ENCODE data around the gene GBP7.
"Not testable (repeated sequence)": the region's sequence is repeated elsewhere in the genome, so short reads cannot be mapped to it uniquely, and the experiment has no call there.

Gene GBP7

DNA sequence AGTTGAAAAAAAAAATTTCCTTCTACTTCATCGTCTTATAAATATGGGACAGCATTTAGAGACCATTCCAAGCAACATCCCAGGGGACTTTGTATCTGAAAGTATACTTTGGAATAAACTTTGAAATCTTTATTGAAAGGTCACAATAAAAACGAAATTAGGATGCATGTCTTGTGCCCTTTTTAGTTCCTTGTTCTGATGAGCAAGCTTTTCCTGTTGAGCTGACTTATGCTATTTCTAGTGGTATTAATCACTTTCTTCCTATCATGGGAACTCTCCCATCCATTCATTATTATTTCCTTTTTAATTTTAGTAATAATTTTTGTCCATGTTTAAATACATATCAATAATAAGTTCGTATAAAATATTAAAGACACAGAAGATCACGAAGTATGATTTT is 45.9 kb downstream of the GBP7 start:
- H3K36me3 ChIP-seq (ENCODE audit: control insufficient read depth, insufficient read depth, low read length) = no peaks in the 10 kb centered on the region
- H3K9me3 ChIP-seq (ENCODE audit: control insufficient read depth, insufficient read depth, low read length) = no peaks in the 10 kb centered on the region
- H3K4me3 ChIP-seq (ENCODE audit: low read depth, low read length) = no peak overlapping the region
- H3K27me3 ChIP-seq (ENCODE audit: control insufficient read depth, insufficient read depth, low read length) = no peaks in the 10 kb centered on the region
- no peak overlapping the region for H3K9ac ChIP-seq (ENCODE audit: low read depth, low read length)
- no peaks in the 10 kb centered on the region for H3K4me1 ChIP-seq (ENCODE audit: control insufficient read depth, insufficient read depth, low read length)

DNA sequence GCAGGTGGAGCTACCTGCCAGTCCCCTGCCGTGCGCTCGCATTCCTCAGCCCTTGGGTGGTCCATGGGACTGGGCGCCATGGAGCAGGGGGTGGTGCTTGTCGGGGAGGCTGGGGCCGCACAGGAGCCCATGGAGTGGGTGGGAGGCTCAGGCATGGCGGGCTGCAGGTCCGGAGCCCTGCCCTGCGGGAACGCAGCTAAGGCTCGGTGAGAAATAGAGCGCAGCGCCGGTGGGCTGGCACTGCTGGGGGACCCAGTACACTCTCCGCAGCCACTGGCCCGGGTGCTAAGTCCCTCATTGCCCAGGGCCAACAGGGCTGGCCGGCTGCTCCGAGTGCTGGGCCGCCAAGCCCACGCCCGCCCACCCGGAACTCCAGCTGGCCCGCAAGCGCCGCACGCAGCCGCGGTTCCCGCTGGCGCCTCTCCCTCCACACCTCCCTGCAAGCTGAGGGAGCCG is 47.8 kb downstream of the GBP7 start:
- H3K4me1 ChIP-seq (ENCODE audit: control insufficient read depth, insufficient read depth, low read length); H3K36me3 ChIP-seq (ENCODE audit: control insufficient read depth, insufficient read depth, low read length); H3K4me3 ChIP-seq (ENCODE audit: low read depth, low read length): not testable (repeated sequence)

DNA sequence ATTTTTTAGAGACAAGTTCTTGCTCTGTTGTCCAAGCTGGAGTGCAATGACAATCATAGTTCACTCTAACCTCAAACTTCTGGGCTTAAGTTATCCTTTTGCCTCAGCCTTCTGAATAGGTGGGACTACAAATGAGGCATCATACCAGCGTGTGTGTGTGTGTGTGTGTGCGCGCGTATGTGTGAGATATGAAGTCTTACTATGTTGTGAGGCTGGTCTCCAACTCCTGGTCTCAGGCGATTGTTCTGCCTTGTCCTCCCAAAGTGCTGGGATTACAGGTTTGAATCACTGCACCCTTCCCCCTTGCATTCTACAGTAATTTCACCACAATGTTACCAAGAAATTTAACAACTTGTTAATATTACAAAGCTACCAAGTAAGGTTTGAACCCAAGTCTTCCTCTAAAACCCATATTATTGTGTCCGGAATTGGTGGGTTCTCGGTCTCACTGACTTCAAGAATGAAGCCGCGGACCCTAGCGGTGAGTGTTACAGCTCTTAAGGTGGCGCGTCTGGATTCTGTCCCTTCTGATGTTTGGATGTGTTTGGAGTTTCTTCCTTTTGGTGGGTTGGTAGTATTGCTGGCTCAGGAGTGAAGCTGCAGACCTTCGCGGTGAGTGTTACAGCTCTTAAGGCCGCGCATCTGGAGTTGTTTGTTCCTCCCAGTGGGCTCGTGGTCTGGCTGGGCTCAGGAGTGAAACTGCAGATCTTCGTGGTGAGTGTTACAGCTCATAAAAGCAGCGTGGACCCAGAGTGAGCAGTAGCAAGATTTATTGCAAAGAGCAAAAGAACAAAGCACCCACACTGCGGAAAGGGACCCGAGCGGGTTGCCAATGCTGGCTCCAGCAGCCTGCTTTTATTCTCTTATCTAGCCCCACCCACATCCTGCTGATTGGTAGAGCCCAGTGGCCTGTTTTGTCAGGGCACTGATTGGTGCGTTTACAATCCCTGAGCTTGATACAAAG is 48.9 kb downstream of the GBP7 start:
- not testable (repeated sequence) for H3K4me1 ChIP-seq (ENCODE audit: control insufficient read depth, insufficient read depth, low read length); H3K9me3 ChIP-seq (ENCODE audit: control insufficient read depth, insufficient read depth, low read length); H3K27me3 ChIP-seq (ENCODE audit: control insufficient read depth, insufficient read depth, low read length); H3K4me3 ChIP-seq (ENCODE audit: low read depth, low read length); H3K36me3 ChIP-seq (ENCODE audit: control insufficient read depth, insufficient read depth, low read length); H3K9ac ChIP-seq (ENCODE audit: low read depth, low read length)

More for the DNA sequence above, 47.8 kb downstream of the GBP7 start:
- H3K9me3 ChIP-seq (ENCODE audit: control insufficient read depth, insufficient read depth, low read length); H3K27me3 ChIP-seq (ENCODE audit: control insufficient read depth, insufficient read depth, low read length); H3K9ac ChIP-seq (ENCODE audit: low read depth, low read length): not testable (repeated sequence)

DNA sequence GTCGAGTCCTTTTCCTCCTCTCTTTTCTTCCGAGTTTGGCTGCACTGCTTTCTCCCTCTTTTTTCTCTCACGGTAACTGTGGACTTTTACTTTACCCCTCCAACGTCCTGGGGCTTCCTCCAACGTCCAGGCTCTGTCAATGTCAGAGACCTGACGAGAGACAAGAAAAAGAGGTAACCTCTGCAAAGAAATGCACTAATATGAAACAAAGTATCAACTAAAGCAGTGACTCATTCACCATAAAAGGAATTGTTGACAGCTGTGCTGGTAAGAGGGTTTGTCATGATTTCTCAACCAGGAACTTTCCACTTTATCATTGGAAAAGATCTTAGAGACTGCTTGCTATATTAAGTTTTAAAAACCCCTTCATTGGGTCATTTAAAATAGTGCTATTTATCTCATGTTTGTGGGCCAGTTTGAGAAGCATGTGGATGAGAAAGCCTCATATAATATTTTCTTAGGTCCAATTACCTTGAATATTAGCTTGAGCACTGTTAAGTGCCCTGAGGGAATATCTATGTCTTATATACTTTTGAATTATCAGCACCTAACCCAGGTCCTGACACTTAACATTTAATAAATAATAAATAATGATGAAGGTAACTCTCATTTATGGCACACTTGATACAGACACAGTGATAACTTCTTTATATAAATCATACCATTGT is 49.8 kb downstream of the GBP7 start, which contains the start of gene GBP2:
Gene GBP2 (minus strand): TSS at position 202 of the 668 bp plus-strand sequence. CDS start 4,148 bp downstream, outside the sequence.
- H3K4me3 ChIP-seq (ENCODE audit: low read depth, low read length) = no peak within 1 kb of the TSS

DNA sequence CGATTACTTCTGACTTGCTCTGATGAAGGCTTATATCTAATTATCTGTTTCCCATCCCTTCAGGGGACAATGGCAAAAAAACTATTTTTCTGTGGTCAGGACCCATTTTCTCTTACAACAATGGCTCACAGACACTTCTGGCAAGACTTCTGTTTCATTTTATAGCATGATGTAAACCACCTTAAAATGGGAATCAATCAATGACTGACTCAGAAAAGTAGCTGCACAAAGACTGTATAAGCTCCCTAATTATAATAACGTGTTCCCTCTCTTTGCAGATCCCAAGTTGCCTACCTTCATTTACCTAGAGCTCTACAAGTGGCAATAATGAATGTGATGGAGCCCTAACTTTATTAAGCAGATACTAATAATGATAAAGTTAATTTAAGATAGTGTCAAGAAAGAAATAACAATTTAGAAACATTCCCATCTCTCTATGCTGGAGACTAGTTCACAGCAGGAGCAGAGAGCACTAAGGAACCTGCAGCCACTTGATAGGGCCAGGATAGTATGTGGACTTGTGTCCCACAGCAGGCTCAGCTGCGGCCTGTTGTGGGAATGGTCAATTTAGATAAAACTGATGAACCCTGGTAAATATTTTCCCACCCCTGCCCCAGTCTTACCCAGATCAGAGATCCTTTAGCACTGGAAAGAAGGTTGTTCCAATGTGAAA is 50.4 kb downstream of the GBP7 start:
- Histone ChIP-seq H3K27me3 (ENCODE audit: control insufficient read depth, insufficient read depth, low read length) (no peaks in the 10 kb centered on the region), H3K4me3 (ENCODE audit: low read depth, low read length) (no peak overlapping the region), H3K4me1 (ENCODE audit: control insufficient read depth, insufficient read depth, low read length) (no peaks in the 10 kb centered on the region), H3K9ac (ENCODE audit: low read depth, low read length) (no peak overlapping the region), H3K36me3 (ENCODE audit: control insufficient read depth, insufficient read depth, low read length) (no peaks in the 10 kb centered on the region), H3K9me3 (ENCODE audit: control insufficient read depth, insufficient read depth, low read length) (no peaks in the 10 kb centered on the region)

More for the DNA sequence above, 49.8 kb downstream of the GBP7 start, which contains the start of gene GBP2:
- no peaks in the 10 kb centered on the region for H3K27me3 ChIP-seq (ENCODE audit: control insufficient read depth, insufficient read depth, low read length)
- no peaks in the 10 kb centered on the region for H3K4me1 ChIP-seq (ENCODE audit: control insufficient read depth, insufficient read depth, low read length)
- no peaks in the 10 kb centered on the region for H3K36me3 ChIP-seq (ENCODE audit: control insufficient read depth, insufficient read depth, low read length)
- no peak within 1 kb of the TSS for H3K9ac ChIP-seq (ENCODE audit: low read depth, low read length)
- no peaks in the 10 kb centered on the region for H3K9me3 ChIP-seq (ENCODE audit: control insufficient read depth, insufficient read depth, low read length)

DNA sequence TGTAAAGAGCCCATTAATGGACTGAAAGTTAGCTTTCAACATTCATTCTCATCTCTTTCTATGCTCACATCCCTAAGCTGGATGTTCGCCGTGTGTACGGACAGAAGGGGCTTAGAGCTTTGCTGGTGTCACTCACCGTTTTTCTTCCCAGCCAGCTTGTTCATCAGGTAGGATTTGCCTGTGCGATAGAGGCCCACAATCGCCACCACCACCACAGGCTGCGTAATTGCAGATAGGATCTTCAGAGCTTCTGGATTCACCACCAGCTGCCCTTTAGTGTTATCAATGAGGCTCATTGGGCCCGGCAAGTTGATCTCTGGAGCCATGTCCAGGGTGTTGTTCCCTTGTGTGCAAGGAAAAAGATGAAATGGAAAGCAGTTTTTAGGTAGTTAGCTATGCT is 54.2 kb downstream of the GBP7 start:
- Histone ChIP-seq H3K27me3 (ENCODE audit: control insufficient read depth, insufficient read depth, low read length) (no peaks in the 10 kb centered on the region), H3K4me3 (ENCODE audit: low read depth, low read length) (no peak overlapping the region), H3K9ac (ENCODE audit: low read depth, low read length) (no peak overlapping the region), H3K9me3 (ENCODE audit: control insufficient read depth, insufficient read depth, low read length) (no peaks in the 10 kb centered on the region), H3K36me3 (ENCODE audit: control insufficient read depth, insufficient read depth, low read length) (no peaks in the 10 kb centered on the region), H3K4me1 (ENCODE audit: control insufficient read depth, insufficient read depth, low read length) (no peaks in the 10 kb centered on the region)

DNA sequence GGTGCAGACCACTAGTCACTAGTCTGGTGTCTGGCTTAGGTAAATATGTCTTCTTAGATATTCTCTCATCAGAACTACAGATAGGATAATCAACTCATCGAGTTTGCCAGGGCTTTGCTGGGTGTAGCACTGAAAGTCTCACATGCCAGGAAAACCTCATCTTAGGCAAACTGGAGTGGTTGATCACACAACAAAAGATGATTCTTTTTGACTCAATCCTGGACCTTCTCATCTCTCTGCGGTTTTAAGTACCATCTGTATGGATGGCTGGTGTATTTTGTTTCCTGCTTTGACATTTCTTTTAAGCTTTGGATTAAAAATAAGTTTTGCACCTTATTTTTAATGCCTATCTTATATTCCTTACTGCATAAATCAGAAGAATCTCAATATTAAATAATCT is 61.1 kb downstream of the GBP7 start:
- H3K36me3 ChIP-seq (ENCODE audit: control insufficient read depth, insufficient read depth, low read length) = no peaks in the 10 kb centered on the region
- H3K9ac ChIP-seq (ENCODE audit: low read depth, low read length) = no peak overlapping the region
- no peaks in the 10 kb centered on the region for H3K4me1 ChIP-seq (ENCODE audit: control insufficient read depth, insufficient read depth, low read length)
- H3K4me3 ChIP-seq (ENCODE audit: low read depth, low read length) = no peak overlapping the region
- H3K9me3 ChIP-seq (ENCODE audit: control insufficient read depth, insufficient read depth, low read length) = no peaks in the 10 kb centered on the region
- H3K27me3 ChIP-seq (ENCODE audit: control insufficient read depth, insufficient read depth, low read length) = no peaks in the 10 kb centered on the region

DNA sequence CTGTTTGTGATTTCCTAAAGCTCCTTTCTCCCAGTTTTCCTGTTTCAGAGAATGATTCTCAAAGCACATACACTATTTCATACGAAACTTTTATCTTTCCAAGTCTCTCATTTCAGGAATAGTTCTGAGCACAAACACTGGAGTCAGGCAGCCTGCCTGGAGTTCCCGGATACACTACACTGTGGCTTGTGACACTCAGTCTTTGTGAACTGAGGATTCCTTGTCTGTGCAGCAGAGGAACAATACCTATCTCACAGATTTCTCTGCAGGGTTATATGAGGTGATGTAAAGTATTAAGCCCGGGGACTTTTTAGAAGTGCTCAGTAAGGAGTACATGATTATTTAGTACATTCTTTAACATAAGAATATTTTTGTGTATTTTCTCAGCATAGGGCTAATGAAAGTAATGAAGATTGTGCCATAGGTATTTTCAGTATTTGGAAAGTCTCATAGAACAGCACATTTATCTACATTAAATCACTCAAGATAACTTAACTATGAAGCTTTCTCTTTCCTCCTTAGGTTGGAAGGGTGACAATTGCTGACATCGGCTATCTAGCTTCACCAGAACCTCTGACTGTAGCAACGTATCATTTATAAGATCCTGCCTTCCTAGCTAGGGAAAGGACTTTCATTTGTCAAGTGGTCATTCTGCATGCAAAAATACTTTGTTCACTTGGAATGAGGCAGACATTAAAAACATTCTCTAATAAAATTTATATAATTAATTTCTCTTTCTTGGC is 62.8 kb downstream of the GBP7 start:
- no peaks in the 10 kb centered on the region for H3K36me3 ChIP-seq (ENCODE audit: control insufficient read depth, insufficient read depth, low read length)
- H3K27me3 ChIP-seq (ENCODE audit: control insufficient read depth, insufficient read depth, low read length) = no peaks in the 10 kb centered on the region
- H3K9ac ChIP-seq (ENCODE audit: low read depth, low read length) = no peak overlapping the region
- H3K4me3 ChIP-seq (ENCODE audit: low read depth, low read length) = no peak overlapping the region
- no peaks in the 10 kb centered on the region for H3K4me1 ChIP-seq (ENCODE audit: control insufficient read depth, insufficient read depth, low read length)
- no peaks in the 10 kb centered on the region for H3K9me3 ChIP-seq (ENCODE audit: control insufficient read depth, insufficient read depth, low read length)

DNA sequence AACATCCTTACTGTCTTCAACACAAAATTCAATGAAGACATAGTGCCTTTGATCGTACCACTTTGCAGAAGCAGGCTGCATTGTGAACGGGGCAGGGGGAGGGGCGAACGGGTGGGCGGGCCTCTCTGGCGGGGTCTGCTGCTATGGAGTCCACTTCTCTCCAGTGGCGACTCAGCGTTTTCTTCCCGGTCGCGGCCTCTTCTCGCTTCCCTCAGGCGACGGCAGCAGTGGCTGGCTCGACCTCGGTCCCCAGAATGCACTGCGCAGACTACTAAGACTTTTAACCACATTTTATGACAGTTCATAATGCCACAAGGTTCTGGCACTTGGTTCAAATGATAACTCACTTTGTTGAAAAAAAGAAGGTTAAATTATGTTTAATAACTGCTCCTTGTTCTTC is 71.1 kb downstream of the GBP7 start:
- H3K27me3 ChIP-seq (ENCODE audit: control insufficient read depth, insufficient read depth, low read length) = no peaks in the 10 kb centered on the region
- H3K4me3 ChIP-seq (ENCODE audit: low read depth, low read length) = no peak overlapping the region
- H3K4me1 ChIP-seq (ENCODE audit: control insufficient read depth, insufficient read depth, low read length) = peaks cover 3% of the 10 kb centered on the region
- H3K36me3 ChIP-seq (ENCODE audit: control insufficient read depth, insufficient read depth, low read length) = no peaks in the 10 kb centered on the region
- H3K9me3 ChIP-seq (ENCODE audit: control insufficient read depth, insufficient read depth, low read length) = no peaks in the 10 kb centered on the region
- H3K9ac ChIP-seq (ENCODE audit: low read depth, low read length) = no peak overlapping the region

DNA sequence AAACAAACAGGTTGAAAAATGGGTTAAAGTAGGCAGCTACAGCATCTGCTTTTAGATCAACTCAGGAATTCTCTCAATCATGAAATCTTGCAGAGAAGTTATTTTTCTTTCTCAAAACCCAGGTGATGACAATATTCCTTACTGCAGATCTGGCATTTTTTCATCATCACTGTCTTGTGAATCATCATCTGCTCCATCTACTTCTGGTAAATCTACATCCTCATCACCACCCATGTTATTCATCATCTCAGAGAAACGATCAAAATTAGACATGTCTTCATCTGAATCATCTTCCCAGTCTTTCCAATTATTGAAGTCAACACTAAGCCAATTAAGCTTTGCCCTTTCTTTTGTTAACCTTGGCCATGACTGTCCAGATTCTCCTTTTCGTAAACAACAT is 71.7 kb downstream of the GBP7 start:
- Histone ChIP-seq H3K36me3 (ENCODE audit: control insufficient read depth, insufficient read depth, low read length) (no peaks in the 10 kb centered on the region), H3K4me3 (ENCODE audit: low read depth, low read length) (no peak overlapping the region), H3K9me3 (ENCODE audit: control insufficient read depth, insufficient read depth, low read length) (no peaks in the 10 kb centered on the region), H3K9ac (ENCODE audit: low read depth, low read length) (no peak overlapping the region), H3K4me1 (ENCODE audit: control insufficient read depth, insufficient read depth, low read length) (peaks cover 3% of the 10 kb centered on the region), H3K27me3 (ENCODE audit: control insufficient read depth, insufficient read depth, low read length) (no peaks in the 10 kb centered on the region)

DNA sequence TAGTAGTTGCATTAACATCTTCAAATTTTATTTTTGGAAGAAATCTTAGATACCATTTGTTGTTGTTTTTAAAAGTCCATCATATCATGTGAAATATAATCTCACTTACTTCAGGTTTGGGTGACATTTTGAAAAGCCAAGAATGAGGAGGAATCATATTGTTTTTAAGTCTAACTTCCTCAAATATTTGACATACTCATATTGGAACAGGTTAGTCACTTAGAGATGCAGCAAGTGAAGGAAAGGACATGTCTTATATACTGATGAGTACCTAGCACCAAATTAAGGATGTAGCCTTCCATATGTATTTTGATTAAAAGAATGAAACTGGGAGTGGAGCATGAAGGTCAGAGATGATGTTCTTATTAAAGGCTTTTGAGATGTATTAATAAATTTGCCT is 73.8 kb downstream of the GBP7 start:
- Histone ChIP-seq H3K9me3 (ENCODE audit: control insufficient read depth, insufficient read depth, low read length) (no peaks in the 10 kb centered on the region), H3K4me1 (ENCODE audit: control insufficient read depth, insufficient read depth, low read length) (peaks cover 3% of the 10 kb centered on the region), H3K9ac (ENCODE audit: low read depth, low read length) (no peak overlapping the region), H3K4me3 (ENCODE audit: low read depth, low read length) (no peak overlapping the region), H3K27me3 (ENCODE audit: control insufficient read depth, insufficient read depth, low read length) (no peaks in the 10 kb centered on the region), H3K36me3 (ENCODE audit: control insufficient read depth, insufficient read depth, low read length) (no peaks in the 10 kb centered on the region)
